H9 (cell line): ENCODE results near the gene ATP8A2. TPM values are rescaled to one million over a fixed set of nuclear protein-coding genes. Genes with fewer than 3 reads are reported as not detected.

Experiments used
- DNase-seq: peaks from one replicate; pipeline ENCODE4 v3.0.0-alpha.2; 2017
- H2AFZ ChIP-seq: one replicate; pipeline ENCODE4 v1.6.1; 2013; ENCODE audit warnings: mild to moderate bottlenecking, low read length, control low read depth, moderate library complexity
- H2AK5ac ChIP-seq: 2 replicates; pipeline ENCODE4 v1.6.1; 2013; ENCODE audit warnings: low read length, control low read depth, mixed read lengths; ENCODE audit not compliant: insufficient read length
- H2BK120ac ChIP-seq: one replicate; pipeline ENCODE4 v1.6.1; 2013; ENCODE audit warnings: low read depth, mild to moderate bottlenecking, low read length, control low read depth, inconsistent platforms; ENCODE audit not compliant: poor library complexity, severe bottlenecking
- H2BK12ac ChIP-seq: 2 replicates; pipeline ENCODE4 v1.6.1; 2013; ENCODE audit warnings: low read length, control low read depth, mixed read lengths, low read depth; ENCODE audit not compliant: insufficient read length
- H2BK15ac ChIP-seq: 2 replicates; pipeline ENCODE4 v1.6.1; 2013; ENCODE audit warnings: low read depth, low read length, control low read depth
- H2BK20ac ChIP-seq: one replicate; pipeline ENCODE4 v1.6.1; 2013; ENCODE audit warnings: low read depth, mild to moderate bottlenecking, low read length, control low read depth, inconsistent platforms; ENCODE audit not compliant: poor library complexity, severe bottlenecking
- H2BK5ac ChIP-seq: 2 replicates; pipeline ENCODE4 v1.6.1; 2013; ENCODE audit warnings: low read length, control low read depth, mixed read lengths; ENCODE audit not compliant: insufficient read length
- H3K14ac ChIP-seq: 2 replicates; pipeline ENCODE4 v1.6.1; 2013; ENCODE audit warnings: low read length, control low read depth; ENCODE audit not compliant: insufficient read depth
- H3K18ac ChIP-seq: 2 replicates; pipeline ENCODE4 v1.6.1; 2013; ENCODE audit warnings: low read depth, mild to moderate bottlenecking, mixed read lengths, low read length, control low read depth; ENCODE audit not compliant: insufficient read length
- H3K23ac ChIP-seq: 2 replicates; pipeline ENCODE4 v1.6.1; 2013; ENCODE audit warnings: low read length, control low read depth, mixed read lengths, low read depth; ENCODE audit not compliant: insufficient read length
- H3K23me2 ChIP-seq: 2 replicates; pipeline ENCODE4 v1.6.1; 2013; ENCODE audit warnings: low read depth, mild to moderate bottlenecking, mixed read lengths, low read length, control low read depth; ENCODE audit not compliant: insufficient read length, poor library complexity, severe bottlenecking
- H3K27ac ChIP-seq: 2 replicates; pipeline ENCODE4 v1.5.1; 2013; ENCODE audit warnings: low read length, control low read depth, mixed read lengths, low read depth; ENCODE audit not compliant: insufficient read length
- H3K27me3 ChIP-seq: 2 replicates; pipeline ENCODE4 v1.6.1; 2013; ENCODE audit warnings: low read length, control low read depth, inconsistent platforms; ENCODE audit not compliant: insufficient read depth
- H3K4ac ChIP-seq: 2 replicates; pipeline ENCODE4 v1.6.1; 2013; ENCODE audit warnings: low read depth, mild to moderate bottlenecking, control low read depth, inconsistent platforms, low read length, moderate library complexity
- H3K4me1 ChIP-seq: 2 replicates; pipeline ENCODE4 v1.6.1; 2013; ENCODE audit warnings: low read length, control low read depth, inconsistent platforms; ENCODE audit not compliant: insufficient read depth
- H3K4me2 ChIP-seq: 2 replicates; pipeline ENCODE4 v1.6.1; 2013; ENCODE audit warnings: low read length, control low read depth, mixed read lengths; ENCODE audit not compliant: insufficient read length, insufficient read depth
- H3K56ac ChIP-seq: 2 replicates; pipeline ENCODE4 v1.6.1; 2013; ENCODE audit warnings: low read depth, mild to moderate bottlenecking, mixed read lengths, low read length, control low read depth; ENCODE audit not compliant: insufficient read length
- H3K79me1 ChIP-seq: 2 replicates; pipeline ENCODE4 v1.6.1; 2013; ENCODE audit warnings: low read depth, mild to moderate bottlenecking, moderate library complexity, low read length, control low read depth, inconsistent platforms; ENCODE audit not compliant: insufficient read depth, poor library complexity, severe bottlenecking
- H3K79me2 ChIP-seq: 2 replicates; pipeline ENCODE4 v1.6.1; 2013; ENCODE audit warnings: low read length, control low read depth, inconsistent platforms; ENCODE audit not compliant: insufficient read depth
- H3K9ac ChIP-seq: 2 replicates; pipeline ENCODE4 v1.6.1; 2013; ENCODE audit warnings: low read length, control low read depth, mixed read lengths; ENCODE audit not compliant: insufficient read length; ENCODE audit errors: extremely low read depth
- H3K9me3 ChIP-seq: one replicate; pipeline ENCODE4 v1.6.1; 2013; ENCODE audit warnings: low read depth, low read length, inconsistent platforms; ENCODE audit not compliant: control insufficient read depth
- H3T11ph ChIP-seq: one replicate; pipeline ENCODE4 v1.6.1; 2013; ENCODE audit warnings: mild to moderate bottlenecking, low read length, control low read depth, inconsistent platforms
- H4K20me1 ChIP-seq: one replicate; pipeline ENCODE4 v1.6.1; 2013; ENCODE audit not compliant: control insufficient read depth, insufficient read length, insufficient read depth
- H4K5ac ChIP-seq: 2 replicates; pipeline ENCODE4 v1.6.1; 2013; ENCODE audit warnings: low read depth, mild to moderate bottlenecking, mixed read lengths, low read length, control low read depth; ENCODE audit not compliant: insufficient read length
- H4K8ac ChIP-seq: replicated peaks from 2 replicates; pipeline ENCODE4 v1.6.1; 2013; ENCODE audit warnings: low read length, control low read depth, mixed read lengths, low read depth; ENCODE audit not compliant: insufficient read length
- H4K91ac ChIP-seq: 2 replicates; pipeline ENCODE4 v1.6.1; 2013; ENCODE audit warnings: low read depth, mild to moderate bottlenecking, moderate library complexity, mixed read lengths, low read length, control low read depth; ENCODE audit not compliant: insufficient read length
- H3K27ac Mint-ChIP-seq, 3 experiments: 2 replicates in 2 of 3; 3 replicates in 1 of 3; pipeline ENCODE4 v1.8.0; 2020 to 2021; ENCODE audit warnings: mixed read lengths in 3 of 3, mild to moderate bottlenecking in 1 of 3, moderate library complexity in 1 of 3
- H3K27me3 Mint-ChIP-seq: 2 replicates; pipeline ENCODE4 v1.8.0; 2021; ENCODE audit warnings: low read depth, mild to moderate bottlenecking, moderate library complexity, mixed read lengths
- H3K36me3 Mint-ChIP-seq, 3 experiments: 2 replicates in 2 of 3; 3 replicates in 1 of 3; pipeline ENCODE4 v1.8.0; 2020 to 2021; ENCODE audit warnings: low read depth in 3 of 3, mixed read lengths in 3 of 3; ENCODE audit not compliant: insufficient read depth in 1 of 3
- H3K4me1 Mint-ChIP-seq, 2 experiments: 2 replicates each; pipeline ENCODE4 v1.8.0; 2020; ENCODE audit warnings: mixed read lengths in 2 of 2
- H3K4me3 Mint-ChIP-seq, 2 experiments: 2 replicates in 1 of 2; 3 replicates in 1 of 2; pipeline ENCODE4 v1.8.0; 2020 to 2021; ENCODE audit warnings: mild to moderate bottlenecking in 2 of 2, mixed read lengths in 2 of 2, moderate library complexity in 1 of 2
- H3K9me3 Mint-ChIP-seq, 2 experiments: 2 replicates in 1 of 2; 3 replicates in 1 of 2; pipeline ENCODE4 v1.8.0; 2020; ENCODE audit warnings: mild to moderate bottlenecking in 2 of 2, mixed read lengths in 2 of 2, moderate library complexity in 1 of 2
- CTCF ChIP-seq: fragments of 200-600 bp; sonication (generic); conservative IDR thresholded peaks from 3 replicates; pipeline ENCODE4 v1.8.0; 2021; ENCODE audit warnings: antibody characterized with exemption, mild to moderate bottlenecking
- WGBS: extraction: QIAGEN DNeasy Blood & Tissue Kit; methylation state at CpG from one replicate; pipeline ENCODE4 v1.1.7; 2013; ENCODE audit warnings: missing lambda C conversion rate, low lambda C conversion rate, mixed read lengths; ENCODE audit not compliant: insufficient read length; ENCODE audit errors: extremely low coverage; 5-methylcytosine and 5-hydroxymethylcytosine counted together
- total RNA-seq: library from RNA; stranded (reverse); gene quantifications from 2 replicates; pipeline ENCODE4 v1.2.1, GENCODE V29; 2021

ATP8A2 gene
- total RNA-seq, 1 experiment from 2014 or later = 18.2 TPM

- H4K5ac ChIP-seq = no peak overlapping the region
- H2BK120ac ChIP-seq = no peak overlapping the region
- H3K27me3 ChIP-seq = peaks cover 6% of the 10 kb centered on the region; the same call in 1 of the 2 replicates
- H2AFZ ChIP-seq = no peak overlapping the region
- H3K4me3 Mint-ChIP-seq = no peak overlapping the region
- H3K56ac ChIP-seq = no peak overlapping the region
- H3K14ac ChIP-seq = no peak overlapping the region
- no peaks in the 10 kb centered on the region for H4K20me1 ChIP-seq
- no peak overlapping the region for H3K9ac ChIP-seq
- WGBS = no CpG with 5 or more reads among the region's 6 CpGs
- no peak overlapping the region for H2BK20ac ChIP-seq
- no peak overlapping the region for H2BK5ac ChIP-seq
- no peak overlapping the region for H3K27ac Mint-ChIP-seq
- H3T11ph ChIP-seq = no peak overlapping the region
- H3K9me3 Mint-ChIP-seq = no peaks in the 10 kb centered on the region; a peak in 1 of 5 replicates
- H3K4me2 ChIP-seq = no peak overlapping the region
- H3K9me3 ChIP-seq = no peaks in the 10 kb centered on the region
- no peaks in the 10 kb centered on the region for H3K79me2 ChIP-seq
- H2BK15ac ChIP-seq = no peak overlapping the region
- H2AK5ac ChIP-seq = no peak overlapping the region
- peaks cover 51% of the 10 kb centered on the region for H3K27me3 Mint-ChIP-seq
- no peak overlapping the region for H4K8ac ChIP-seq
- peaks cover 16 to 17% of the 10 kb centered on the region in 2 experiments for H3K4me1 Mint-ChIP-seq
- no peak overlapping the region for H3K27ac ChIP-seq
- no peak for TF ChIP-seq CTCF
- H3K23ac ChIP-seq = no peak overlapping the region
- H2BK12ac ChIP-seq = no peak overlapping the region
- H3K18ac ChIP-seq = no peak overlapping the region
- no peak overlapping the region for H4K91ac ChIP-seq
- DNase-seq = no peak
- peaks cover 20% of the 10 kb centered on the region for H3K23me2 ChIP-seq
- H3K4me1 ChIP-seq = peaks cover 4% of the 10 kb centered on the region; the same call in 1 of the 2 replicates
- H3K79me1 ChIP-seq = no peaks in the 10 kb centered on the region
- H3K4ac ChIP-seq = no peak overlapping the region
- H3K36me3 Mint-ChIP-seq = no peaks in the 10 kb centered on the region; a peak in 1 of 7 replicates
Measured at GRCh38 chr13:26053418-26053980, 681.7 kb downstream of the ATP8A2 start.
